K562 (cell line): ENCODE data around the gene ZMYND8. TPM values are rescaled to one million over a fixed set of nuclear protein-coding genes. Genes with fewer than 3 reads are reported as not detected.

ENCODE experiments used
- ASH1L ChIP-seq: fragments of 450-650 bp; IDR thresholded peaks from 2 replicates; pipeline ENCODE4 v1.6.1; 2018; ENCODE audit warnings: borderline replicate concordance, mild to moderate bottlenecking, low read depth; ENCODE audit not compliant: partially characterized antibody
- ATF3 ChIP-seq, 2 experiments: fragments of 450-650 bp in 1 of 2; sonication (generic) in 1 of 2; formaldehyde crosslinking in 1 of 2; IDR thresholded peaks in 1 of 2; conservative IDR thresholded peaks in 1 of 2; 2 replicates each; pipeline versions ENCODE4 v1.6.1 to v1.8.1; 2016 to 2023; ENCODE audit warnings: mild to moderate bottlenecking in 2 of 2, moderate library complexity in 2 of 2, inconsistent platforms in 1 of 2, missing genetic modification reagents in 1 of 2
- ATF7 ChIP-seq: fragments of 450-650 bp; IDR thresholded peaks from 2 replicates; pipeline ENCODE4 v1.7.1; 2014; ENCODE audit warnings: mild to moderate bottlenecking, moderate library complexity
- CBFB ChIP-seq: sonication (generic); formaldehyde crosslinking; IDR thresholded peaks from 2 replicates; pipeline ENCODE4 v1.4.0; 2020; ENCODE audit warnings: mild to moderate bottlenecking, missing genetic modification reagents
- CHD1 ChIP-seq: fragments of 200-600 bp; sonication (generic); IDR thresholded peaks from one replicate; pipeline ENCODE4 v1.6.1; 2012; ENCODE audit warnings: mild to moderate bottlenecking, moderate library complexity, low read length, inconsistent platforms
- CXXC5 ChIP-seq: fragments of 250-450 bp; sonication (Bioruptor Pico); IDR thresholded peaks from 2 replicates; pipeline ENCODE4 v1.8.0; 2022; ENCODE audit warnings: inconsistent platforms, mild to moderate bottlenecking, moderate library complexity
- FOS ChIP-seq: IDR thresholded peaks from 3 replicates; pipeline ENCODE4 v1.6.1; 2011; ENCODE audit not compliant: insufficient read length; ENCODE audit errors: extremely low read depth
- HCFC1 ChIP-seq: IDR thresholded peaks from 2 replicates; pipeline ENCODE4 v1.6.1; 2012; ENCODE audit warnings: low read depth, low read length, improper control_type of control experiment
- MAFG ChIP-seq: fragments of 450-650 bp; conservative IDR thresholded peaks from 2 replicates; pipeline ENCODE4 v1.6.1; 2016; ENCODE audit warnings: missing genetic modification characterization, missing compliant biosample characterization
- MECOM ChIP-seq: fragments of 250-450 bp; sonication (Bioruptor Pico); IDR thresholded peaks from 2 replicates; pipeline ENCODE4 v1.8.0; 2022; ENCODE audit warnings: inconsistent platforms
- NR2C1 ChIP-seq, 2 experiments: fragments of 450-650 bp; IDR thresholded peaks; 2 replicates each; pipeline ENCODE4 v1.6.1; 2017; ENCODE audit warnings: mild to moderate bottlenecking in 2 of 2, antibody characterized with exemption in 1 of 2, inconsistent platforms in 1 of 2, missing compliant biosample characterization in 1 of 2, missing genetic modification characterization in 1 of 2
- NR4A1 ChIP-seq, 2 experiments: fragments of 250-450 bp in 1 of 2; fragments of 450-650 bp in 1 of 2; sonication (Bioruptor Pico) in 1 of 2; IDR thresholded peaks; 2 replicates each; pipeline versions ENCODE4 v1.4.0 to v1.6.1; 2016 to 2020; ENCODE audit warnings: mild to moderate bottlenecking in 2 of 2, missing compliant biosample characterization in 1 of 2, missing genetic modification characterization in 1 of 2, moderate library complexity in 1 of 2
- SNAPC5 ChIP-seq: fragments of 250-450 bp; sonication (Bioruptor Pico); IDR thresholded peaks from 2 replicates; pipeline ENCODE4 v1.8.0; 2021; ENCODE audit warnings: moderate library complexity, mild to moderate bottlenecking, inconsistent platforms
- STAT6 ChIP-seq: sonication (generic); formaldehyde crosslinking; IDR thresholded peaks from 2 replicates; pipeline ENCODE4 v1.8.1; 2023; ENCODE audit warnings: mild to moderate bottlenecking, missing genetic modification reagents
- TCF15 ChIP-seq: fragments of 250-450 bp; sonication (Bioruptor Pico); IDR thresholded peaks from 2 replicates; pipeline ENCODE4 v1.8.0; 2022; ENCODE audit warnings: moderate library complexity, mild to moderate bottlenecking, inconsistent platforms
- TEAD4 ChIP-seq, 2 experiments: sonication (generic) in 1 of 2; formaldehyde crosslinking in 1 of 2; IDR thresholded peaks; 2 replicates each; pipeline versions ENCODE4 v1.6.1 to v1.8.0; 2012 to 2022; ENCODE audit warnings: borderline replicate concordance in 1 of 2, inconsistent platforms in 1 of 2, low read length in 1 of 2, mild to moderate bottlenecking in 1 of 2, missing genetic modification reagents in 1 of 2
- ZNF253 ChIP-seq: fragments of 250-450 bp; sonication (Bioruptor Pico); conservative IDR thresholded peaks from 2 replicates; pipeline ENCODE4 v1.6.1; 2021; ENCODE audit warnings: mild to moderate bottlenecking
- ZNF316 ChIP-seq: fragments of 450-650 bp; IDR thresholded peaks from 2 replicates; pipeline ENCODE4 v1.6.1; 2016
- ZNF431 ChIP-seq: sonication (generic); formaldehyde crosslinking; IDR thresholded peaks from 2 replicates; pipeline ENCODE4 v1.8.0; 2022; ENCODE audit warnings: mild to moderate bottlenecking, missing genetic modification reagents
- ZZZ3 ChIP-seq: fragments of 450-650 bp; IDR thresholded peaks from 2 replicates; pipeline ENCODE4 v1.6.1; 2016; ENCODE audit warnings: antibody characterized with exemption, mild to moderate bottlenecking, moderate library complexity
- polyA plus RNA-seq, 8 experiments: library from polyadenylated mRNA; depleted of rRNA in 4 of 8; stranded (reverse) in 5 of 8; unstranded in 3 of 8; fragments of >200 nt; fragmentation: Nextera tagmentation in 2 of 8; fragmentation: Illumina TruSeq in 1 of 8; extraction: Ambion mirVana in 2 of 8; extraction: Trizol in 1 of 8; gene quantifications; 2 replicates each; pipeline versions ENCODE4 v1.2.1 to v1.2.3, GENCODE V29; 2011 to 2014; ENCODE audit warnings: inconsistent platforms in 1 of 8, missing spikeins in 1 of 8
- total RNA-seq, 7 experiments: library from RNA; depleted of rRNA in 6 of 7; stranded (reverse); fragments of >200 nt in 6 of 7; fragmentation: Illumina TruSeq in 2 of 7; extraction: Trizol in 2 of 7; gene quantifications; 2 replicates each; pipeline versions ENCODE4 v1.2.1 to v1.2.3, GENCODE V29; 2011 to 2021; ENCODE audit warnings: low replicate concordance in 1 of 7
- TF ChIP-seq, protein P1 (sequence below): fragments of 450-650 bp; IDR thresholded peaks from 2 replicates; pipeline ENCODE4 v1.6.1; 2016; ENCODE audit warnings: missing biosample characterization, missing genetic modification characterization

ZMYND8 gene
- total and polyA plus RNA-seq, 9 of the 15 experiments (the other 6 are each of a cell fraction or from before 2014, with no cell fraction given) = 31.8 to 148 (median 71.9) TPM

DNA sequence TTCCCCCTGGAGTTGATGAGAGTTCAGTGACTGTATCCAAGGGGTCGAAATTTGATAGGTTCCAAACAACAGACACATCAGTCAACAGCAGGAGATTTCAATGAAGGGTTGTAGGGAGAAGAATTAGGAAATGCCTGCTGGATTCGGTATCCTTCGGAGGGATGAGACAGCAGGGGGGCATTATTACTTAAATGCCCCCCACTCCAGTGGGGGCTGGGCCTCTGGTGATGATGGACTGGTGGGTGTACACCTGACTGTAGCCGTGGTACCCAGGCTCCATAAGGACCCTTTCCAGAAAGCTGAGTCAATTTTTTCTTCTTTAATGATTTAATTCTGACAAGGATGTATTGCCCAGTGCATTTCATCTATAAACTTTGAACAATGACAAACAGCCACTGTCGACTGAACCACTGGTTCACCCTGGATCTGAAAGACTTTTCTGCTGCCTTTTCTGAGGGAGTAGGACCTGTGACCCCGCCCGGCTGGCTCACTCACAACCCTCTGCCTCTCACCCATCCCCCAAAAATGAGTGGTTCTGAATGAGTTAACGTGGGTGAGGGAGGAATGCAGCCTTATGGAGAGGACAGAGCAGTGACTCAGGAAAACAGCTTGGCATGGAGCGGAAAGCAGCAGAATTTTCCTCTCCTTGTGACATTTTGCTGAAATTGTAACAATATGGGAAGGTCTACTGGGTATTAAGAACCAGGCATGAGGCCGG lies 41.0 kb downstream of the ZMYND8 start (continued):
- TF ChIP-seq STAT6 (no peak), SNAPC5 (no peak), NR2C1 (IDR thresholded peaks at IDR 0.05) (no peak), NR2C1 (tag; IDR thresholded peaks at IDR 0.05) (peak; percentile 38; the same call in 1 of the 2 replicates), TCF15 (CRISPR knock-in tag) (no peak), ZZZ3 (no peak), MECOM (CRISPR knock-in tag) (no peak), HCFC1 (no peak), ZNF316 (peak; percentile 54), FOS (no peak), CBFB (CRISPR knock-in tag) (no peak), ZNF431 (CRISPR knock-in tag) (no peak), CXXC5 (CRISPR knock-in tag) (peak; percentile 16; the same call in 1 of the 2 replicates), MAFG (tag) (peak; percentile 60), ASH1L (no peak), ATF3 (IDR thresholded peaks at IDR 0.05) (no peak), ATF3 (CRISPR knock-in tag; conservative IDR thresholded peaks at IDR 0.05) (no peak), ZNF253 (no peak), ATF7 (no peak), NR4A1 (CRISPR knock-in tag; IDR thresholded peaks at IDR 0.05) (no peak), NR4A1 (tag; IDR thresholded peaks at IDR 0.05) (no peak), TEAD4 (IDR thresholded peaks at IDR 0.05; ENCODE audit: low read length) (peak; percentile 36; the same call in 1 of the 2 replicates), TEAD4 (CRISPR knock-in tag; IDR thresholded peaks at IDR 0.05; ENCODE audit: borderline replicate concordance) (no peak), CHD1 (no peak)
- TF ChIP-seq, protein P1, sequence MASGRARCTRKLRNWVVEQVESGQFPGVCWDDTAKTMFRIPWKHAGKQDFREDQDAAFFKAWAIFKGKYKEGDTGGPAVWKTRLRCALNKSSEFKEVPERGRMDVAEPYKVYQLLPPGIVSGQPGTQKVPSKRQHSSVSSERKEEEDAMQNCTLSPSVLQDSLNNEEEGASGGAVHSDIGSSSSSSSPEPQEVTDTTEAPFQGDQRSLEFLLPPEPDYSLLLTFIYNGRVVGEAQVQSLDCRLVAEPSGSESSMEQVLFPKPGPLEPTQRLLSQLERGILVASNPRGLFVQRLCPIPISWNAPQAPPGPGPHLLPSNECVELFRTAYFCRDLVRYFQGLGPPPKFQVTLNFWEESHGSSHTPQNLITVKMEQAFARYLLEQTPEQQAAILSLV = no peak
